ENCODE measurements around the gene ERC2.

DNA sequence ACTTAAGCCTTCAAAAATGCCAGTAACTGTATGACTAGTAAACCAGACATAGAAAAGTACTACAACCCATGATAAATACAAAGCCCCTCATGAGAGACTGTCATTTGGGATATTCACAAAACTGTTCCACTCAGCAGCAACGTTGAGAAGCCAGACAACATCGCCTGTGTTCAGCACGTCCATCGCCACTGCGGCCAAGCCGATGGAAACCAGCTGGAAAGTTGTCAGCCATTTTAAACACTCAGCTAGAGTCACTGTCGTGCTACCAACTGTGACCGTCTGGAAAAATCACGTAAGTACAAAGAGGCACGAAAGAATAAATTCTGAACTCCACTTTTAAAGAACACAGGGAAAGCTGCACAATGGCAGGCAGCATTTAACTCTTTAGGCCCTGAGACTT, 640.5 kb downstream of the ERC2 start:
- TF ChIP-seq POLR2A (IDR thresholded peaks at IDR 0.05; ENCODE audit: low read depth, low read length) (no peak), POLR2AphosphoS5 (IDR thresholded peaks at IDR 0.05; ENCODE audit: low read depth, low read length) (no peak), PAX5 (IDR thresholded peaks at IDR 0.05; ENCODE audit: insufficient read depth, low read length, severe bottlenecking) (no peak), TAF1 (IDR thresholded peaks at IDR 0.05; ENCODE audit: low read depth, low read length) (no peak), SPI1 (IDR thresholded peaks at IDR 0.05; ENCODE audit: low read depth, low read length) (no peak)
